ENCODE results near the gene USP19.

DNA sequence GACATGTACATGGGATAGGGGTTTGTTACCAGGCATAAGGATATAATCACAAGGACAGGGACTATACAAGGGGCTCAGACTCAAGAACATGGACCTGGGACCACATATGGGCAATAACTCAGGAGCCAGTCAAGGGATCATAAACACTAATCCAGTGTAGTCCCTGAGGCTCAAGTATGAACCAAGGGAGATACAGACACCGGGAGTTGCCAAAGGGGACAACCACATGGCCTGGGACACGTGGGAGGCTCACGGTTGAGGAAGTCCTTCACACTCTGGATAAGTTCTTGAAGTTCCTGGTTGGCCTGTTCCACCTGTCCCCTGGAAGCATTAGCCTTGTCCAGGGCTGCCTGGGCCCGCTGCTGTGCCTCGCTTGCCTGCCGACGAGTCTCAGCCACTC lies 1.8 kb upstream of the USP19 start:
- TF ChIP-seq, protein P1, sequence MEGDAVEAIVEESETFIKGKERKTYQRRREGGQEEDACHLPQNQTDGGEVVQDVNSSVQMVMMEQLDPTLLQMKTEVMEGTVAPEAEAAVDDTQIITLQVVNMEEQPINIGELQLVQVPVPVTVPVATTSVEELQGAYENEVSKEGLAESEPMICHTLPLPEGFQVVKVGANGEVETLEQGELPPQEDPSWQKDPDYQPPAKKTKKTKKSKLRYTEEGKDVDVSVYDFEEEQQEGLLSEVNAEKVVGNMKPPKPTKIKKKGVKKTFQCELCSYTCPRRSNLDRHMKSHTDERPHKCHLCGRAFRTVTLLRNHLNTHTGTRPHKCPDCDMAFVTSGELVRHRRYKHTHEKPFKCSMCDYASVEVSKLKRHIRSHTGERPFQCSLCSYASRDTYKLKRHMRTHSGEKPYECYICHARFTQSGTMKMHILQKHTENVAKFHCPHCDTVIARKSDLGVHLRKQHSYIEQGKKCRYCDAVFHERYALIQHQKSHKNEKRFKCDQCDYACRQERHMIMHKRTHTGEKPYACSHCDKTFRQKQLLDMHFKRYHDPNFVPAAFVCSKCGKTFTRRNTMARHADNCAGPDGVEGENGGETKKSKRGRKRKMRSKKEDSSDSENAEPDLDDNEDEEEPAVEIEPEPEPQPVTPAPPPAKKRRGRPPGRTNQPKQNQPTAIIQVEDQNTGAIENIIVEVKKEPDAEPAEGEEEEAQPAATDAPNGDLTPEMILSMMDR (IDR thresholded peaks at IDR 0.05) = no peak
- no peak for TF ChIP-seq POLR2AphosphoS5 (IDR thresholded peaks at IDR 0.05)
- no peak for TF ChIP-seq EP300 (IDR thresholded peaks at IDR 0.05)

Data from gastroesophageal sphincter (tissue), 3 donors.